Osteoblast (primary cell): ENCODE data around the gene IL1RAPL1. TPM values are rescaled to one million over a fixed set of nuclear protein-coding genes. Genes with fewer than 3 reads are reported as not detected.
A peak's percentile ranks its signal among the peaks of the same experiment; 100 is the strongest.

Source experiments
- DNase-seq: peaks from one replicate; pipeline ENCODE4 v3.0.0; 2011; ENCODE audit warnings: low spot score, mixed read lengths; ENCODE audit not compliant: insufficient read length; ENCODE audit errors: missing footprints
- H2AFZ ChIP-seq: 2 replicates; pipeline ENCODE4 v1.6.0; 2011; ENCODE audit warnings: mild to moderate bottlenecking, low read length
- H3K27ac ChIP-seq: 2 replicates; pipeline ENCODE4 v1.5.1; 2011; ENCODE audit warnings: mild to moderate bottlenecking, low read depth, low read length, moderate library complexity
- H3K27me3 ChIP-seq: 2 replicates; pipeline ENCODE4 v1.6.0; 2012; ENCODE audit warnings: mild to moderate bottlenecking, control low read depth, inconsistent platforms, low read length, moderate library complexity; ENCODE audit not compliant: insufficient read depth
- H3K36me3 ChIP-seq: 2 replicates; pipeline ENCODE4 v1.5.1; 2011; ENCODE audit warnings: mild to moderate bottlenecking, low read length, control low read depth, moderate library complexity; ENCODE audit not compliant: insufficient read depth
- H3K4me1 ChIP-seq: 2 replicates; pipeline ENCODE4 v1.5.1; 2011; ENCODE audit warnings: mild to moderate bottlenecking, low read length, control low read depth, moderate library complexity; ENCODE audit not compliant: insufficient read depth
- H3K4me2 ChIP-seq: 2 replicates; pipeline ENCODE4 v1.6.0; 2011; ENCODE audit warnings: mild to moderate bottlenecking, low read length; ENCODE audit not compliant: insufficient read depth
- H3K4me3 ChIP-seq: fragments of 200-600 bp; sonication (generic); 3 replicates; pipeline ENCODE4 v1.5.1; 2012; ENCODE audit warnings: mild to moderate bottlenecking, low read length, inconsistent platforms; ENCODE audit not compliant: insufficient read depth
- H3K79me2 ChIP-seq: 2 replicates; pipeline ENCODE4 v1.6.0; 2012; ENCODE audit warnings: mild to moderate bottlenecking, low read length, control low read depth, inconsistent platforms; ENCODE audit not compliant: insufficient read depth
- H3K9me3 ChIP-seq: 2 replicates; pipeline ENCODE4 v1.5.1; 2011; ENCODE audit warnings: low read depth, low read length, control low read depth
- H4K20me1 ChIP-seq: 2 replicates; pipeline ENCODE4 v1.6.0; 2012; ENCODE audit warnings: mild to moderate bottlenecking, low read length, control low read depth; ENCODE audit not compliant: insufficient read depth
- CTCF ChIP-seq: IDR thresholded peaks from 2 replicates; pipeline ENCODE4 v1.5.1; 2011; ENCODE audit warnings: mild to moderate bottlenecking, low read depth, low read length, moderate library complexity; ENCODE audit errors: extremely low read depth
- total RNA-seq: library from RNA; depleted of rRNA; stranded (reverse); fragments of >200 nt; gene quantifications from 2 replicates; pipeline ENCODE4 v1.2.3, GENCODE V29; 2012

The IL1RAPL1 gene
- total RNA-seq, 1 donor, result under 0.01 TPM

- no peak for TF ChIP-seq CTCF
- H3K4me3 ChIP-seq, result no peak overlapping the region
- H3K36me3 ChIP-seq, result no peaks in the 10 kb centered on the region
- H3K9me3 ChIP-seq, result no peaks in the 10 kb centered on the region
- no peak overlapping the region for H3K4me2 ChIP-seq
- H4K20me1 ChIP-seq, result no peaks in the 10 kb centered on the region
- DNase-seq, result no peak
- no peaks in the 10 kb centered on the region for H3K27me3 ChIP-seq
- no peak overlapping the region for H2AFZ ChIP-seq
- H3K4me1 ChIP-seq, result peaks cover 7% of the 10 kb centered on the region
- H3K79me2 ChIP-seq, result no peaks in the 10 kb centered on the region
- no peak overlapping the region for H3K27ac ChIP-seq
These were observed 1066.5 kb downstream of the IL1RAPL1 start for GRCh38 chrX:29653721-29654120.

- DNase-seq, result no peak
- Histone ChIP-seq H3K36me3 (no peaks in the 10 kb centered on the region), H3K4me2 (no peak overlapping the region), H4K20me1 (no peaks in the 10 kb centered on the region), H3K27ac (no peak overlapping the region), H3K4me3 (no peak overlapping the region), H2AFZ (no peak overlapping the region), H3K4me1 (peaks cover 8% of the 10 kb centered on the region), H3K79me2 (no peaks in the 10 kb centered on the region), H3K27me3 (no peaks in the 10 kb centered on the region), H3K9me3 (no peaks in the 10 kb centered on the region)
- TF ChIP-seq CTCF, result no peak
These were observed 1072.7 kb downstream of the IL1RAPL1 start for GRCh38 chrX:29659911-29660310.

GRCh38 chrX:29661290-29661689, 1074.0 kb downstream of the IL1RAPL1 start:
- H3K79me2 ChIP-seq, result no peaks in the 10 kb centered on the region
- DNase-seq, result no peak
- H3K27ac ChIP-seq, result peak overlapping the region; percentile 71
- H3K4me1 ChIP-seq, result peaks cover 8% of the 10 kb centered on the region
- no peak overlapping the region for H3K4me3 ChIP-seq
- H2AFZ ChIP-seq, result no peak overlapping the region
- H4K20me1 ChIP-seq, result no peaks in the 10 kb centered on the region
- no peaks in the 10 kb centered on the region for H3K36me3 ChIP-seq
- H3K27me3 ChIP-seq, result no peaks in the 10 kb centered on the region
- no peak overlapping the region for H3K4me2 ChIP-seq
- TF ChIP-seq CTCF, result no peak
- no peaks in the 10 kb centered on the region for H3K9me3 ChIP-seq

- H4K20me1 ChIP-seq, result no peaks in the 10 kb centered on the region
- H3K9me3 ChIP-seq, result no peaks in the 10 kb centered on the region
- H3K27ac ChIP-seq, result peak overlapping the region; percentile 71
- no peak for TF ChIP-seq CTCF
- no peak for DNase-seq
- H3K36me3 ChIP-seq, result no peaks in the 10 kb centered on the region
- H3K4me2 ChIP-seq, result peak overlapping the region; percentile 57
- no peak overlapping the region for H2AFZ ChIP-seq
- peaks cover 8% of the 10 kb centered on the region for H3K4me1 ChIP-seq
- no peaks in the 10 kb centered on the region for H3K27me3 ChIP-seq
- H3K4me3 ChIP-seq, result no peak overlapping the region
- H3K79me2 ChIP-seq, result no peaks in the 10 kb centered on the region
These were observed 1074.9 kb downstream of the IL1RAPL1 start for GRCh38 chrX:29662101-29662500.
